Loucy (cell line): ENCODE measurements around the gene ZNF354B.
"Not testable (repeated sequence)": the region's sequence is repeated elsewhere in the genome, so short reads cannot be mapped to it uniquely, and the experiment has no call there.

Experiments used
- CTCF ChIP-seq: fragments of 200-600 bp; sonication (generic); conservative IDR thresholded peaks from 2 replicates; pipeline ENCODE4 v1.5.1; 2014; ENCODE audit warnings: mild to moderate bottlenecking, antibody characterized with exemption, low read length
- EZH2phosphoT487 ChIP-seq: fragments of 200-600 bp; IDR thresholded peaks from 2 replicates; pipeline ENCODE4 v1.6.1; 2018; ENCODE audit warnings: antibody characterized with exemption, mild to moderate bottlenecking, moderate library complexity, borderline replicate concordance

GRCh38 chr5:178883115-178883694 lies 23.5 kb downstream of the ZNF354B start:
- TF ChIP-seq CTCF, EZH2phosphoT487: not testable (repeated sequence)
